GM19438 (cell line): ENCODE data around the gene VWF.
"Not testable (repeated sequence)": the region's sequence is repeated elsewhere in the genome, so short reads cannot be mapped to it uniquely, and the experiment has no call there.

Experiments used
- ATAC-seq: cut with Tn5 transposase; IDR thresholded peaks from one replicate; pipeline ENCODE4 v1.9.1; 2021; ENCODE audit warnings: low read depth; ENCODE audit not compliant: unreplicated experiment

VWF gene

DNA sequence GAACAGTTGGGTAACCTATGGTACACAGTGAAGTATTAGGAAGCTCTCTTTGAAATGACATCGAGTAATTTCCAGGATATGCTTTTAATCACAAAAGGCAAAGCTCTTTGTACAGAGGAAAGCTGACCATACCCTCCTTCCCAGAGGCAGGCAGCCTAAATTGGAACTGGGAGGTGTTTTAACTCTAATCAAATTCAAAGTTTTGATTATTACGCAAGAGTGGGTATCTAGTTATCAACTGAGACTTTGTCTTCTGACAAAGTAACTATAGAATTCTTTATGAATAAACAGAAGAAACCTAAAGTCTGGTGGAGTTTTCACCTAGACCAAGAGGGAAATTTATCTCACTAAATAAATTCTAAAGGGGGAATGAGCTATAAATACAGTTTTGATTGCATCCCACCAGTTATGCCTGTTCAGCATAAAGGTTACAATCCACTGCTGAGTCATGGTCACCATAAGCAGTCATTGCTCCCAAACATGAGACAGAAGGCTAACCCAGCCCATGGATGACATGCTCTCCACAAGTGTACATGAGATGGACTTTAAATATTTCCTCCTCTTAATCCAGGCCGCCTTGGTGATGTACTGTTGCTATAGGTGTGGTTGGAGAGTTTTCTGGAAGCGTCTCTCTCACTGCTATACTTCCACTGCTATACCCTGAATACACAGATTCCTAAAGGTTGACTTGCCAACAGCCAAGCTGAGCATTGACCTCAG is 113.7 kb downstream of the VWF start:
- ATAC-seq = not testable (repeated sequence)

- no peak for ATAC-seq
Measured at GRCh38 chr12:5997260-5997659, 127.2 kb downstream of the VWF start.

DNA sequence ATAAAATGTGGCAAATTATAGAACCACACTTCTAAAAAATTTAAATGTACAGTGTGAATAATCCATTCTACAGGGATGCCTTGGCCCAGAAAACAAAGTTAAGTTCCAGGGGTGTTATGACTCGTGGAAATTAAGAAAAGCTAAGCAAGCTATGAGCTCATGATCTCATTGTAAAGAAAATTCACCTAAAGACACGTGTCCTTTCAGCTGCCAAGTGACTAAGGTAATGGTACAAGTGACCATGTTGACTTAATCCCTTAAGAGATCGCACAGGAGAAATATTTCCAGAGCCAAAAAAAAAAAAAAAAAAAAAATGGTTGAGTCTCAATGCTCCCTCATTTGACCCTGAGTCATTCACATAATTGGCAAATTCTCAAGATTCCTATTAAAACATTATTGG is 128.0 kb downstream of the VWF start:
- no peak for ATAC-seq

DNA sequence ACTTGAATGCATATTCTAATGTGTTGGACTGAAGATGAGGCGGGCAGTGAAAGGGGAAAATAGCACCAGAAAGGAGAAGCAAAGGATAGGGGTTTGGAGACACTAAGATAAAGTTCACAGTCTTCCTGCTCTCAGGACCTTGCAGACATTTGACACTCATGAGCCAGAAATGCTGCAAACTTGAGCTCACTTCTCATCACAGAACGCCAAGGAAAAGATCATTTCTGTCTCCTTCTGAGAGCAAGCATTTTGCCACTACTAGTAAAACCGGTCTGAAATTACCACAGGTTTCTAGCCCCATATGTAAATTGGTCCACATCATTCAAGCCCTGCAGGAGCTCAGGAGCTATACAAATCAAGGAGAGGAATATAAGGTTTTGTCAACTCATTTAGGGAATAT is 134.8 kb downstream of the VWF start:
- no peak for ATAC-seq

DNA sequence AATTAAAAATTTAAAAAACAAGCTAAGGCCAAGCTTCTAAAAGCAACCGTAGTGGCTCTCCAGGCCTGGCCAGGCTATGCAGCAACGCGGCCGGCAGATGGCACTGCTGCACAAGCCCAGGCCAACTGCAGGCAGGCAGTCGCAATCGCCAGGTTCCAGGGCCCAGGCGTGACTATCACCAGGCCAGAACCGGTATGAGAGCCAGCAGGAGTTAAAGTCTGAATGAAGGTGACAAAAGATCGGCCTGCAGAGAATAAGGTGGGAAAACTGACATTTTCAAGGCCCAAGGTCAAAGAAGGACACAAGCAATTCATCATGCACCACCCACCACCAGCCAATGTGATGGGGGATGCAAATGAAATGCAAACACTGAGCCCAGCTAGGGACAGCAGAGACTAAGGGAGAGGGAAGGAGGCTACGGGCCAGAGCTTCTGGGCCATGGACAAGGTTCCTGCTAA is 135.8 kb downstream of the VWF start:
- ATAC-seq = no peak

GRCh38 chr12:5988088-5988487 is 136.4 kb downstream of the VWF start:
- ATAC-seq = no peak

DNA sequence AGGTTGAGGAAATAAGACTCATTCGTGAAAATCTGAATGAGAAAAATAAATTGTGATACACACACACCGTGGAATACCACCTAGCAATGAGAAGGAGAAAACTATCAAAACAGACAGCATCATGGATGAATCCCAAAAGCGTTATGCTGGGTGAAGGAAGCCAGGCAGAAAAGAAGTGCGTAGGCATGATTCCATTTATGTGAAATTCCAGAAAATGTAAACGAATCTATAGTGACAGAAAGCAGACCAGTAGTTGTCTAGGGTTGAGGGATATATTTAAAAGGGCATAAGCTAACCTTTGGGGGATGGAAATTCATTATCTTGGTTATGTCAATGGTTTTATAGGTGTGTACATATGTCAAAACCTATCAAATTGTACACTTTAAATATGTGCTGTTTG is 136.9 kb downstream of the VWF start:
- no peak for ATAC-seq

DNA sequence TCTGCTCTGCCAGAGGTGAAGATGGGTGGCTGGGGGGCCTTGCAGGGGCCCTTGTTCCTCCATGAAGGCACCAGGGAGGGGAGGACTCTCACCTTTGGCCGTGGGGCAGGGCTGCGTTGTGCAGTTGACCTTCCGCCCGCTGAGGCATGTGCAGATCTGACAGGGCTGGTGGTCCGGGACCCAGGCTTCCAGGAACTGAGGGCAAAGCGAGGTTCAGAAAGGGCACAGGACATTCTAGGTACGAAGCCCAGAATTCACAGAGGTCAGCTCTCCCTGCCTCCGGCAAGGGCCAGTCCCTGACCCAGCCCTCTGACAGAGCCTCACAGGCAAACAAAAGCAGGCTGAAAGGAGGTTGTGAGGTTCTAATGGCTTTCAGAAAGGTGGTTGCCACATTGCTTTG is 139.0 kb downstream of the VWF start:
- ATAC-seq = no peak

DNA sequence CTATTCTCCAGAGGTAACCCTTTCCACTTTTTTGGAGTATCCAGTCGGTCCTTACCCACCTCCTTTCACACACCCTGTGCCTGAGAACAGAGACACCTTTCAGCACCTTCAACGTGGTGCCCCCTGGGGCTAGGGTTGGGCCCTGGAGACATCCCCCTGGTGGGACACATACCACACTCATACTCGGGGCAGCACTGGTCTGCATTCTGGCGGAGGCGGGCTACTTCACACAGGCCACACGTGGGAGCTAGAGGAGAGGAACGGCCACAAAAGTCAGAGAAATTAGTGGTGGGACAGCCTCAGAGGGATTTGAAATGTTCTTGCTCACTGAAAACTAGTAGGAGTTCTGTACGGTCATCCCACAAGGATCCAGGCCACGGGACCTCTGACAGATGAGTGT is 139.6 kb downstream of the VWF start:
- ATAC-seq = no peak

DNA sequence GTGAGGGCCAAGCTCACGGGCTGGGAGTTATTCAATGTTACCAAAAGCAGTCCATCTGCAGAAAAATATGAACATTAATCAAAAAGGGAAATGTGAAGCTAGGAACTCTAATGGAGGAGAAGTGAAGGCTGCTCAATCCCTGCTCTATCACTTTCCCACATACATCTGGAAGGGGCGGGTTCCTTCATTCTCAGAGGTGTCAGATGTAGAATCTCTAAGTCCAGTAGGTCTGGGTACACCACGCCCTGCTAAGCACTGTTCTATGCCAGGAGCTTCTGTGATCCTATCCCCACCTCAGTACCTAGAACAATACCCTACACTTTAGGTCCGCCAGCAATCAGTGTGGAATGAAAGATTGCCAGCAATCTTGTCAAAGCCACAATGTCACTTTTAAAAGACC is 142.4 kb downstream of the VWF start:
- ATAC-seq = no peak

DNA sequence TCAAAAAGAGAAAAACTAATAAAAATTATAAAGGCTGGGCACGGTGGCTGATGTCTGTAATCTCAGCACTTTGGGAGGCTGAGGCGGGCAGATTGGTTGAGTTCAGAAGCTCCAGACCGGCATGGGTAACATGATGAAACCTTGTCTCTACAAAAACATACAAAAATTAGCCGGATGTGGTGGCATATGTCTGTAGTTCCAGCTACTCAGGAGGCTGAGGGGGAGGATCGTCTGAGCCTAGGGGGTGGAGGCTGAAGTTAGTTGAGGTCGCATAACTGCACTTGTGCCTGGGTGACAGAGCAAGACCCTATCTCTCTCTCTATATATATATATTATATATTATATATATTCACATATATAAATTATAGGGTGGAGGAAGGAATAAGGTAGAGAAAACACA is 146.9 kb downstream of the VWF start:
- no peak for ATAC-seq

GRCh38 chr12:5976711-5977110 is 147.8 kb downstream of the VWF start:
- no peak for ATAC-seq

DNA sequence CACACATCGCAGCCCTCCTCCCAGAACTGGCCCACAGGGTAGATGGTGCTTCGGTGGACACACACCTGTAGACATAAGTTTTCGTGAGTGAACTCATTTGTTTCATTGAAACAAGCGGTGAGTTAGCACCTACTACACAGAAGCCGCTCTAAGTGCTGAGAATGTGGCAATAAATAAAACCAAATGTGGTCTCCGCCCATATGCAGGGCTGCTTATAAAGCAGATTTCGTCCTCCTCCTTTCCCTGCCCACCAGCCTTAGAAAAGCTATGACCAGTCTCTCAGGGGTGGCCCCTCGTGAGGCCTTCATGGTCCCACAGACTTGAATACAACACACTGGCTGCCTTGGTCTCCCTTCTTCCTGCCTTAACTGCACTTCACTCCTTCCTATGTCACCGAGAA is 148.3 kb downstream of the VWF start:
- no peak for ATAC-seq

- no peak for ATAC-seq
Measured at GRCh38 chr12:5973461-5974115, 150.9 kb downstream of the VWF start.

DNA sequence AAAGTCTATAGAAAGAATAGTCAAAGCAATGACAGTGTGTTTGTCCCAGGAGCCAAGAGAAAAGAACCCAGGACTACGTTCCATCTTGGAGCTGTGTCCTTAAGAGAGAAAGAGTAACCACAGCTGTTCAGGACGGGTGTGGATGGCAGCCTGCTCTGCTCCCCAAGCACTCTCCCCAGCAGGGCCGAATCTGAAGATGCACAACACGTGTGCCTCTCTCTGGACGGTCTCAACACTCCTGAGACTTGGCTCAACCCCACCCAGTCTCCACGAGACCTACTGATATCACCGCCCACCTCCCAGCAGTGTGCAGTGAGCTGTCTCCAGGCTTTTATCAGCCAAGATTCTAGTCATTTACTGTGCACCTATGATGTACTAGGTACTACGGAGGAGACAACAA is 152.1 kb downstream of the VWF start:
- no peak for ATAC-seq

DNA sequence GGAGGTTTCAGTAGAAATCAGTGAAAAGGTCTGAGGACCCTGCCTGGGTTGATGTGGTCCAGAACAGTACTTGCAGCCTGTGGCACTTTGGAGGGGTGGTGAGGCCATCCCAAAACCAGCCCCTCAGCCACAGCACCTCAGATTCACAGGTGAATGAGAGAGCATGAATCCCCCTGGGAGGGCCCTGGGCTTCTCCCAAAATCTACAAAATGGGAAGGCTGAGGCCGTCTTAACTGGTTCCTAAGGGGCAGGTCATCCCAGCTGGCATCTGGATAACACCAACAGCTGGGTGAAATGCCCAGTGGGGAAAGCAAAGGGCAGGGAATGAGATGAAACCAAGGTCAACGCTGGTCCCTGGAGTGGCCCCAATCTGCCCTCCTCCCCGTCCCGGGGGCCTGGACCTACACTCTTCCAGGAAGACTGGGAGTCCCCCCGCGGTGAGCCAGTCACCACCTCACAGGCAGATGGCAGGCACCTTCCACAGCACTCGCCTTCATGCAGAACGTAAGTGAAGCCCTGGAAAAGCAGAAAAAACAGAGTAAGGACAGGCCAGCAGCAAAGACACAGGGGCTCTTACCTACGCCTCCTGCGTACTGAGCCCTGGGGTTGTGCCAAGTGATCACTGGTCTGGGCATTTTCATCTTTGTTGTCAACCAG is 153.1 kb downstream of the VWF start:
- no peak for ATAC-seq

- no peak for ATAC-seq
Measured at GRCh38 chr12:5969974-5970690, 154.3 kb downstream of the VWF start.

GRCh38 chr12:5969156-5969973 is 155.1 kb downstream of the VWF start:
- no peak for ATAC-seq

DNA sequence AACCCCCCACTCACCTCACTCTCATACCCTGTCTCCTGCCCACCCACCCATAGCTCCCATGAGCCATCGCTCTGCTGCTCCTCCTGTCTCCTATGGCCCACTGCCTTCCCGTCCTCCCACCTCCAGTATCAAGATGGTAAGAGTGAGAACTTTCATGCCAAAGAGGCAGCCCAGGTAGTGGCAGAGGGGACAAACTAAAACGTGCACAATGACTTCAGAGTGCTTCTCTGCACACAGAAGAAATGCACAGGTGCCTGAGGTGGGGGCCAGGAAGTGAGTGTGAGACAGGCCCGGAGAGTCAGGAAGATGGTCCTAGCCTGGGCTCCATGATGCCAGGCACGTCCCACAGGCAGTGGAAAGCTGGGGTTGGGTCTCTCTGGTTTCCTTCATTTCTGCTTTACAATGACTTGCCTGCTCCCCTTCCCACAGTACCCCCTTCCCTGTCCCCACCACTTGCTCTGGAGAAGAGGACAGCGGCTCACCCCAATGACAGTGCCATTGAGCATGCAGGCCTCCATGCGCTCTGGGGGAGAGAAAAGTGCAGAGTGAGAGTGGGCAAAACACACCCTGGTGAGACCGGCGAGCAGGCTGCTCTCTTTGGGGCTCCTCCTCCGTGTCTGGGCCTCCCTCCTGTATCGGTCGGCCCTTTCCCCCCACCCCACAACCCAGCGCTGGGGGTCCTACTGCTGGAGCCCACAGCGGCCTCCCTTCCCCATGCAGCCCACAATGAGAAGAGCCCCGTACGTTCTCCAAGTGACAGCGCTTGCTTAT is 156.6 kb downstream of the VWF start:
- ATAC-seq = no peak
